ENCODE measurements around the gene CLMP.
"Not testable (repeated sequence)": the region's sequence is repeated elsewhere in the genome, so short reads cannot be mapped to it uniquely, and the experiment has no call there.

CLMP gene

GRCh38 chr11:123129920-123130319, 65.1 kb downstream of the CLMP start:
- DNase-seq: no peak

- no peak for DNase-seq
Measured at GRCh38 chr11:123125169-123125568, 69.9 kb downstream of the CLMP start.

- DNase-seq: no peak
Measured at GRCh38 chr11:123122852-123123251, 72.2 kb downstream of the CLMP start.

- no peak for DNase-seq
Measured at GRCh38 chr11:123122341-123122740, 72.7 kb downstream of the CLMP start.

DNA sequence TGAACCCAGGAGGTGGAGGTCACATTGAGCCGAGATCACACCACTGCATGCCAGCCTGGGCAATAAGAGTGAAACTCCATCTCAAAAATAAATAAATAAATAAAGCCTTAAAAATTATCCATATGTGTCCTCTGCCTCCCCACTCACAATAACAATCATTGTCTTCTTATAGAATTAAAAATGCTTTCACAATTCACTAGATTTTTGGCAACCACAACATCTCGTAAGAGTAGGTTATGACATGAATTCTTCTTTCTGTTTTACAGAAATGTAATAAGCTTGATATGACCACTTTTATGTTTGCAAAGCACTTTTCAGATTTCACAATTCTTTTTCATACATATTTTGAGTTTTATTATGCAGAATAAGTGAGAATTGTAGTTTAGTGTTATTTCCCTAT, 78.6 kb downstream of the CLMP start:
- no peak for DNase-seq

- peak; percentile 73 for DNase-seq
Measured at GRCh38 chr11:123111465-123111864, 83.6 kb downstream of the CLMP start.

DNA sequence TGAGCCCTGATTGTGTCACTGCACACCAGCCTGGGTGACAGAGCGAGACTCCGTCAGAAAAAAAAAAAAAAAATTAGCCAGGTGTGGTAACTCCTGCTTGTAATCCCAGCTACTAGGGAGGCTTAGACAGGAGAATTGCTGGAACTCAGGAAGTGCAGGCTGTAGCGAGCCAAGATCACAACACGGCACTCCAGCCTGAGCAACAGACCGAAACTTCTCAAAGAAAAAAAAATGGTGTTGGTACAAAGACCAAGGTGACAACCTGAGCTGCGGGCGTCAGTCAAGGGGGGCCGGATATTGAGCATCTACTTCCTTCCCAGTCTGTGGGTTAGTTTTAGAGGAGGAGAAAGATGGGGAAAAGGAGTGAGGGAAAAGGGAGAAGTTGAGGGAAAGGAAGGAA, 84.7 kb downstream of the CLMP start:
- DNase-seq: no peak

- DNase-seq: no peak
Measured at GRCh38 chr11:123107945-123108495, 87.0 kb downstream of the CLMP start.

GRCh38 chr11:123104697-123105096, 90.4 kb downstream of the CLMP start:
- DNase-seq: no peak

- DNase-seq: peak; percentile 82
Measured at GRCh38 chr11:123103326-123103980, 91.6 kb downstream of the CLMP start.

DNA sequence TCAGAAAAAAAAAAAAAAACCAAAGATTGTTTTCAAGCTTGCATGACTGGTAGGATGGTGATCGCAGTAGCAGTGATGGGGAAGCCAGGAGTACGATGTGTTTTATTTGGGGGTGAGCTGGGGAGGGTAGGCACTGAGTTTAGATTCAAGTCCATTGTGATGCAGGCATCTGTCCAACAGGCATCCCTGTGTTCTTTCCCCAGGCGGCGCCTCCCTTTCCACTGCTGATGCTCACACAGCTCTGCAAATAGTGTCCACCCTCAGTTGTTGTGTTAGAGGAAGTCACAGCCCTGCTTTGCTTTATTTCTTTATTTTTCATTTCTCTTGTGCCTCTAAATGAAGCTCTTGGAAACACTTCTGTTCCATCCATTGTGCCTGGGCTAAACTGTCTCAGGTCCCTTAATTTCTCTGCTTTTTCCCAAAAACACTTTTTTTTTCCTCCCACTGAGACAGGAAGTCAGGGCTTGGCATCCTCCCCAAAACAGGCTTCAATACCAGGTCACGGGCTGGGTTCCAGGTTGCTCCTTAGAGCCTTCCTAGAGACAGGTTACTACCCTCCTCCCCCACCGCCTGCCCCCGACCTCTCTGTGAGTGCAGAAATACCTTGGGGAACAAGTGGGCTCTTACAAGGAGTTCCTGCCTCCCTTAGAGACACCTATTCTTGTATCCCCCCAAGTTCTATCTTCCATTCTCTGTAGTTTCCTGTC, 94.5 kb downstream of the CLMP start:
- DNase-seq: no peak

GRCh38 chr11:123098990-123099389, 96.1 kb downstream of the CLMP start:
- DNase-seq: no peak

DNA sequence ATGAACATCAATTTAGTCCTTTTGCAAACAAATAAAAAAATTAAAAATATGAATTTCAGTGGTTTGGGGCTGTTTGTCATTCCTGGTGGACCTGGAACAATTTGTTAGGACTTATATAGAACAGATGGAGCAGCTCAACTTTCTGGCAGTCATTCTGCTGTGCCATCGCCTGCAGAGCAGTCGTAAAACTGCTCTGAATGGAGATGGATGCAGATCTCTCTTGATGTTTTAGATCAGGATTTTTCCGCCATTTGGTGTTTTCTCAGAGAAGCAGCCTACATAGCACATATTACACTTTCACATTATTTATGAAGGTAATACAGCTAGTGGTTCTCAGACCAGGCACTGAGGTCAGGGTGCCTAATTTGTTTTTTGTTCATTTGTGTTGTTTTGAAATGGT, 101.3 kb downstream of the CLMP start:
- DNase-seq: no peak

- no peak for DNase-seq
Measured at GRCh38 chr11:123091506-123091905, 103.5 kb downstream of the CLMP start.

DNA sequence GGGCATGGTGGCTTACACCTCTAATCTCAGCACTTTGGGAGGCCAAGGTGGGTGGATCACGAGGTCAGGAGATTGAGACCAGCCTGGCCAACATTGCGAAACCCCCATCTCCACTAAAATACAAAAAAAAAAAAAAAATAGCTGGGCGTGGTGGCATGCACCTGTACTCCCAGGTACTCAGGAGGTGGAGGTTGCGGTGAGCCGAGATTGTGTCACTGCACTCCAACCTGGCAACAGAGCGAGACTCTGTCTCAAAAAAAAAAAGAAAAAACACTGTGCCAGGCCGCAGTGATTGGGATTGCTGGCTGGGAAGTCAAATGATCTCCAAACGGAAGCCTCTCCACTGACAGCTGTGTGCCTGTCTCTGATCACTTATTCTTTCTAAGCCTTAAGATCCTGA, 104.9 kb downstream of the CLMP start:
- DNase-seq: not testable (repeated sequence)

DNA sequence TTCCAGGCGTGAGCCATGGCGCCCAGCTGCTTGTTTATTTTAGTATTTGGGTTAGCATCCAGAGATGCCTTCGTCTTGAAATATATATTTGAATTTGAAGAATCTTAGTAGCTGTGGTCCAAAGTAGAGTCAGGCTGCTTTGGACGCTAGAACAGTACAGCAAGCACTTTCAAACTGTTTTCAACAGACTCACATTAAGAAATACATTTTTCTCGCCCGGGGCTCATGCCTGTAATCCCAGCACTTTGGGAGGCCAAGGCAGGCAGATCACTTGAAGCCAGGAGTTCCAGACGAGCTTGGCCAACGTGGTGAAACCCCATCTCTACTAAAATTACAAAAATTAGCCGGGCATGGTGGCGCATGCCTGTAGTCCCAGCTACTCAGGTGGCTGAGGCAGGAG, 106.2 kb downstream of the CLMP start:
- not testable (repeated sequence) for DNase-seq

DNA sequence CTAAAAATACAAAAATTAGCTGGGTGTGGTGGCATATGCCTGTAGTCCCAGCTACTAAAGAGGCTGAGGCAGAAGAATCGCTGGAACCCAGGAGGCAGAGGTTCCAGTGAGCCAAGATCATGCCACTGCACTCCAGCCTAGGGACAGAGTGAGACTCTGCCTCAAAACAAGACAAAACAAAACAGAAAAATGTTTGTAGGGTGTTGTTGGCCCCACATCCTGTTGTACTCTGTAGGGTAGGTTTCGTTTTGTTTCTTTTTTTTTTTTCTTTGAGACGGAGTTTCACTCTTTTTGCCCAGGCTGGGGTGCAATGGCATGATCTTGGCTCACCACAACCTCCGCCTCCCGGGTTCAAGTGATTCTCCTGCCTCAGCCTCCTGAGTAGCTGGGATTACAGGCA, 107.4 kb downstream of the CLMP start:
- not testable (repeated sequence) for DNase-seq

DNA sequence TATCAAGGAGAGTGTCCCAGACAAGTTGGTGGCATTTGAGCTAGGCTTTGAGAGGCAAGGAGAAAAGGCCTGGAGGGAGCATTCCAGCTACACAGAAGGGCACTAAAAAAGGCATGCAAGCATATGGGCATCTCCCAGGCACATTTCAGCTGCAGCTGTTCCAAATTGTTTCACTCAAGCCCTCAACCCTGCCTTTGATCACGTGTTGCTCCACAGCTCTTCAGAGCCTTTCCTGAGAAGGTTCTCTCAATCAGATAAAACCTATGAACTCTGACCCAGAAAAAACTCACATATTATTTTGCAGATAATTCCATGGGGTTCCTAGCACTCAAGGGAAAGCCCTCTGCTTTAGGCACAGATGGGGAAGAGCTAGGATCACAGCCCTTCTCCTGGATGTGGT, 108.7 kb downstream of the CLMP start:
- peak; percentile 25 for DNase-seq

DNA sequence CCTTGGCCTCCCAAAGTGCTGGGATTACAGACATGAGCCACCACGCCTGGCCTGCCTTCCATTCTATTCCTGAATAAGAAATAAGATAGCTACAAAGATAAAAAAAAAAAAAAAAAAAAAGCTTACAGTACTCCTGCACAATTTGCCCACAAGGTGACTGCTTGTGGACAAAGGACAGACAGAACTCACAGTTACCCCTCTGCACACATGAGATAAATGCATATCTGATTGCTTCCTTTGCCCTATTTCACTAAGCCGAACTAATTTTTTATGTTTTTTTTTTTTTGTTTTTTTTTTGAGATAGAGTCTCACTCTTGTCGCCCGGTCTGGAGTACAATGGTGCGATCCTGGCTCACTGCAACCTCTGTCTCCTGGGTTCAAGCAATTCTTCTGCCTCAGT, 109.6 kb downstream of the CLMP start:
- no peak for DNase-seq

GRCh38 chr11:123084454-123084853, 110.6 kb downstream of the CLMP start:
- DNase-seq: no peak

- peak; percentile 90 for DNase-seq
Measured at GRCh38 chr11:123083623-123084029, 111.4 kb downstream of the CLMP start.

- DNase-seq: no peak
Measured at GRCh38 chr11:123082977-123083376, 112.1 kb downstream of the CLMP start.

DNA sequence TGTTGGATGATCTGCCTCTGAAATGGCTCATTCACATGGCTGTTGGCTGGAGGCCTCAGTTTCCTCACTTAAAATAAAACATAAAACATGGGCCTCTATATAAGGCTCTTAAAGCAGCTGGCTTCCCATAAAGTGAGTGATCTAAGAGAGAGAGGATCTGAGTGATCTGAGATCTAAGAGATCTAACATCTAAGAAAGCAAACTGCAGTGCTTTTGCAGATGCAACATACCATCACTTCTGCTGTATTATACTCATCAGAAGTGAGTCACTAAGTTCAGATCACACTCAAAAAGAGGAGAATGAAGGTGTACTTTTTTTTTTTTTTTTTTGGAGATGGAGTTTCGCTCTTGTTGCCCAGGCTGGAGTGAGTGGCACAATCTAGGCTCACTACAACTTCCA, 115.0 kb downstream of the CLMP start:
- DNase-seq: no peak

DNA sequence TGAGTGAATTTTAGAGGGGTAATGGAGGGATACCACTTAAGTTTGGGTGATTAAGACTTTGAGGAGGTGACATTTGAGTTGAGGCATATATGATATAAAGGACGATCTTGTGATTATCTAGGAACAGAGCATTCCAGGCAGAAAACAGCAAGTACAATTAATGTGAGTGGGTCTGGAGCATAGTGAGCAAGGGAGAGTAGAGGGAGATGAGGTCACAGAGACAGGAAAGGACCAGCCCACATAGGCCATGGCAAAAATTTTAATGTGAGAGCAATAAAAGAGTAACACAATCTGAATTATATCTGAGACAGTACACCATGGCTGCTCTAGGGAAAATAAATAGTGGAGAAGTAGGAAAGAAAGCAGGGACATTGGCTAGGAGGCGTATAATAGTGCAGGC, 118.6 kb downstream of the CLMP start:
- no peak for DNase-seq
